NT2/D1 (cell line): ENCODE data around the gene TMEM238.

Source experiments
- SUZ12 ChIP-seq: IDR thresholded peaks from 2 replicates; pipeline ENCODE4 v1.6.1; 2011; ENCODE audit not compliant: insufficient read length, insufficient read depth; ENCODE audit errors: extremely low read depth
- YY1 ChIP-seq: IDR thresholded peaks from 2 replicates; pipeline ENCODE4 v1.6.1; 2011; ENCODE audit not compliant: insufficient read length, insufficient read depth
- ZNF274 ChIP-seq: IDR thresholded peaks from 2 replicates; pipeline ENCODE4 v1.6.1; 2011; ENCODE audit warnings: mild to moderate bottlenecking, low read depth, low read length

DNA sequence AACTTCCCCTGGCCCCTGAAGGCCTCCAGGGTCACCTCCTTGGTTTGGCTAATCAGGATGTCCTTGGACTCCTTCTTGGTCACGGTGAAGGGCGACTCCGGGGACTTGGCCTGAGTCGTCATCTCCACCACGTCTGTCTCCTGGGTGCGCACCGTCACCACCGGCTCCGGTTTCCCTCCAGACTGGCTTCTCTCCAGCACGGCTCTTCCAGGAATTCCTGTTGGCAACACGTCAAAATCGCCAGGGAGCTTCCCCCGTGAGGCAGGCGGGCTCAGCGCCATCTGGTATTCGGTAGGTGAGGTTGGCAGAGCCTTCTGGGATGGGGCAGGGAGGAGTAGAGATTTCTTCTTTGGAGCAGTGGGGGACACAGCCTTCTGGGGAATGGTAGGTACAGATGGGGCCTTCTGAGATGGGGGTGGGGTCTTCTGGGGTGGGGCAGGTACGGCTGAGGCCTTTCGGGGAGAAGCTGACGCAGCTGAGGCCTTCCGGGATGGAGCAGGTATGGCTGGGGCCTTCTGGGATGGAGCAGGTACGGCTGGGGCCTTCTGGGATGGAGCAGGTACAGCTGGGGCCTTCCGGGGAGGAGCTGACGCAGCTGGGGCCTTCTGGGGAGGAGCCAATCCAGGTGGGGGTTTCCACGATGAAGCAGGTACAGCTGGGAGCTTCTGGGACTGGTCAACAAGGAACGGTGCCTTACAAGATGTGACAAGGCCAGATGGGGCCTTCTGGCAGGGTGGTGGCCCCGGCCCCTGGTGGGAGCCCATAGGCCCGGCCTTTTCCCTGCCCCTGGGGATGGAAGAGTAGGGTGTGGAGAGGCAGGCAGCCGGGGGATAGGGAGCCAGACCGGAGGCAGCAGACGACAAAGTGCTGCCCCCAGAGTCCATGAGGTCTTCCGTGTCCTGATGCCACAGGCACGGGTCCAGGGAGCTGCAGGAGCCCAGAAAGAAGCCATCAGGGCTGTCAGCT is 24.9 kb downstream of the TMEM238 start:
- TF ChIP-seq YY1 (no peak), ZNF274 (no peak), SUZ12 (no peak)
